Naive thymus-derived CD8-positive, alpha-beta T cell (primary cell): Measurements from ENCODE around the gene MRPL34. TPM values are rescaled to one million over a fixed set of nuclear protein-coding genes. Genes with fewer than 3 reads are reported as not detected.

Experiments
- ATAC-seq, 2 donors: fragments of 150-1000 bp; cut with Tn5 transposase in 1 of 2; sonication (Bioruptor Pico), chemical (Tn5 transposase) in 1 of 2; 1 replicate in 1 of 2; 2 replicates in 1 of 2; pipeline ENCODE4 v1.10.0; 2021; ENCODE audit warnings: mild to moderate bottlenecking in 2 of 2, moderate library complexity in 2 of 2
- POLR2A ChIA-PET: fragments of 350-600 bp; sonication (Branson Sonifier 250); formaldehyde crosslinking; loops from one replicate; lab custom pipeline; 2021; ENCODE audit warnings: antibody characterized with exemption; lab: Charles Lee
- DNase-seq, 10 donors: peaks; one replicate each; pipeline versions ENCODE4 v3.0.0 to v3.0.0-alpha.2; 2020 to 2022
- H3K27ac Mint-ChIP-seq, 10 donors: one replicate each; pipeline ENCODE4 v1.8.0; 2020 to 2022; ENCODE audit warnings: mild to moderate bottlenecking in 10 of 10, mixed read lengths in 10 of 10, moderate library complexity in 4 of 10, inconsistent platforms in 1 of 10
- H3K27me3 Mint-ChIP-seq, 5 donors: one replicate each; pipeline ENCODE4 v1.8.0; 2021 to 2022; ENCODE audit warnings: mixed read lengths in 5 of 5
- H3K36me3 Mint-ChIP-seq, 3 donors: one replicate each; pipeline ENCODE4 v1.8.0; 2020 to 2022; ENCODE audit warnings: mixed read lengths in 3 of 3, mild to moderate bottlenecking in 2 of 3, inconsistent platforms in 1 of 3
- H3K4me1 Mint-ChIP-seq, 4 donors: one replicate each; pipeline ENCODE4 v1.8.0; 2021 to 2022; ENCODE audit warnings: mixed read lengths in 4 of 4
- H3K4me3 Mint-ChIP-seq, 10 donors: one replicate each; pipeline ENCODE4 v1.8.0; 2020 to 2022; ENCODE audit warnings: mild to moderate bottlenecking in 10 of 10, mixed read lengths in 10 of 10, moderate library complexity in 6 of 10, inconsistent platforms in 1 of 10
- H3K9me3 Mint-ChIP-seq, 9 donors: one replicate each; pipeline ENCODE4 v1.8.0; 2020 to 2022; ENCODE audit warnings: mixed read lengths in 9 of 9, mild to moderate bottlenecking in 3 of 9, inconsistent platforms in 1 of 9, moderate library complexity in 1 of 9
- polyA plus RNA-seq, 3 donors: library from polyadenylated mRNA; unstranded; fragments of 300-500 nt; fragmentation: Illumina TruSeq; gene quantifications; one replicate each; pipeline ENCODE4 v1.2.3, GENCODE V29; 2021
- total RNA-seq, 8 experiments: library from RNA in 2 of 8; stranded (reverse) in 2 of 8; gene quantifications; one replicate each; pipeline ENCODE4 v1.2.3 and lab custom pipeline; 2021 to 2026

The MRPL34 gene
- total and polyA plus RNA-seq, 5 experiments from 2014 or later = 69.3 to 221 (median 216) TPM

DNA sequence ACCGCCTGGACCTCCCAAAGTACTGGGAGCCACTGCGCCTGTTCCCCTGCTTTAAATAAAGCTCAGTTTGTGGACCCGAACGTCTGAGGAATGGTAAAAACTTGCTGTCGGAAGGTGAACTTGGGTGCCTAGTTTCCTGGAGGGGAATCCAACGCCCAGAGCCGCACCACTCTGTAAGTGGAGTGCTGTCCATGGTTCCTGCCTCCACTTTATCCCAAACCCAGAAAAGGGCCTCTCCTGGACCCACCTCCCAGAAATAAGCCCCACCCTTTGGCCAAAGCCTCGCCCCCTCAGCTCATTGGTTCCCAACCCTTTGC lies 26.6 kb downstream of the MRPL34 start:
- H3K27me3 Mint-ChIP-seq = no peaks in the 10 kb centered on the region
- peaks cover 14 to 54% (median 41%) of the 10 kb centered on the region in 4 donors for H3K4me1 Mint-ChIP-seq
- H3K4me3 Mint-ChIP-seq = peak overlapping the region in 5 of 10 donors; percentile 10 to 70 (median 19)
- ATAC-seq (no peak), DNase-seq (no peak)
- H3K27ac Mint-ChIP-seq = peak overlapping the region in 1 of 10 donors; percentile 37
- H3K9me3 Mint-ChIP-seq = no peaks in the 10 kb centered on the region
- POLR2A ChIA-PET = interaction anchor here (1.2 to 4.6 kb wide), 3 partner anchors 11 to 27 kb away, joined by 3 to 36 read pairs (median 4); partner anchors contain the start of genes DDA1 and MRPL34
- H3K36me3 Mint-ChIP-seq = no peaks in the 10 kb centered on the region

DNA sequence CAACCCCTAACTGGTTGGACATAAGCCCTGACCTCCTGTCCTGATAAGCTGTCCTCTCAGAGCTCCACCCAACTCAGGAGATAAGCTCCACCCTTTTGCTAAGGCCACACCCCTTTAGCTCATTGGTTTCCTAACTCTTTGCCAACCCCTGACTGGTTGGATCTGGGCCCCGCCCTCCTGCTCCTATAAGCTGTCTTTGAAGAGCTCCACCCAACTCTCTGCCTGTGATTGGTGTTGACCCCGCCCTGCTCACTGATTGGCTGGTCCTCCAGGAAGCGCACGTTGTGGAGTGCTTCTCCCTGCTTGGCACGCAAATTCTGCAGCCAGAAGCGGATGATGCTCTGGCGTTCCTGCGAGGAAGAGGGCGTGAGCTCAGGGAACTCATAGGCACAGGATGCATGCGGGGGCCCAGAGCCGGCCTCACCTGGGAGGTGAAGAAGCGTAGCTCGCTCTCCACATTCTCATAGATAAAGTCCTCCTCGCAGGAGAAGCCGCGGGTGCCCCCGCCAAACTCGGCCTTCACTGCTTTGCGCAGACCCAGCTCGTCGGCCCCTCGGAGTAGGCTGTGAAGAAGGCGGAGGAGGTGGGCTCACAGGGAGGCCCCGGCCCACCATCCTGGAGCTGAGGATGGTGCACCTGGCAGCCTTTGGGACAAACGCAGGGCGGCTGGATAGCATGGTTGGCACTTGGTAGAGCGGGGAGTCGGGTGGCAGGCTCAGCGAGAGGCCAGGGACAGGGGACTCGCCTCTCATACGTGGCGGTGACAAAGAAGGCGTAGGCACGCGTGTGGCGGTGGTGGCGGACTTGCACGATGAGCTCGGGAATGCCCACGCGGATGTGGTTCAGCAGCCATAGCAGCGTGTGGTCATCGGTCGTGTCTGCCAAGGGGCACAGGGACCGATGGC lies 27.3 kb downstream of the MRPL34 start:
- no peaks in the 10 kb centered on the region for H3K36me3 Mint-ChIP-seq
- ATAC-seq (no peak), DNase-seq (peak in 4 of 10 donors; percentile 24 to 40 (median 30))
- H3K27ac Mint-ChIP-seq = peak overlapping the region in 3 of 10 donors; percentile 3 to 72 (median 6)
- no peaks in the 10 kb centered on the region for H3K27me3 Mint-ChIP-seq
- peaks cover 14 to 55% (median 46%) of the 10 kb centered on the region in 4 donors for H3K4me1 Mint-ChIP-seq
- H3K9me3 Mint-ChIP-seq = no peaks in the 10 kb centered on the region
- H3K4me3 Mint-ChIP-seq = peak overlapping the region in 8 of 10 donors; percentile 31 to 70 (median 62)
- POLR2A ChIA-PET = interaction anchor here (0.6 to 4.6 kb wide), 10 partner anchors 8 to 107 kb away, joined by 3 to 36 read pairs (median 4); partner anchors contain the start of genes BABAM1, DDA1, MRPL34 and OCEL1

DNA sequence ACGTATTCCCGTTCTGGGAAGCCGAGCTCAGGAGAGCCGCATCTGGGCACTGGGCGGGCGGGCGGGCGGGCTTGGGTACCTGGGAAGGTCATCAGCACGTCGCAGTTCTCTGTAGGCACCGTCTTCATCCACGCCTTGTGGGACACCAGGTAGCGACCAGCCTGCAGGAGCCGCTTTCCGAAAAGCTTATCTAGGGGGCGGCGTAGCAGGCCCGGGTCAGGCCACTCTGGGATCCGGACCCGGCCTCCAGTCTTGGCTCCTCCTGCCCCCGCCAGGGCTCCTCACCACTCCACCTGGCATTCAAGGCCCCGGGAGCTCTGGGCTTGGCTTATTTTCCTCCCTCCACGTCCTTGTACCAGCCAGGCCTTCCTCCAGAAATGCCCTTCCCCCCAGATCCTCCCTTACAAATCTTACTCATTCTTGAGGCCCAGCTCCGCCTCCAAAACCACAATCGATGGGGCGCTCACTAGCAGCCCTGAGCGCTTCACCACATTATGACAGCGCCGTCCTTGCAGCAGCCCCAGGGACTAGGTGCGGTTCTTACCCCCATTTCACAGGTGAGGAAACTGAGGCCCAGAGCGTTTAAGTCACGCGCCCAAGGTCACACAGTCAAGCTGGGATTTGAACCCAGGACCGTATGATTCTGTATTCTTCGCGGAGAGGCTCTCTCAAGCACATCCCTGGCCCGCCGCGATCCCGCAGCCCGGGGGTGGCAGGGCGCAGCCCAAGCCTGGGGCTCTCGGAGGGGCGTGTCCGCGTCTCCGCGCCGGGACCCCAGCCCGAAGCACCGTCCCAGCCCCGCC lies 28.1 kb downstream of the MRPL34 start:
- Mint-ChIP-seq H3K4me1 (peaks cover 14 to 63% (median 50%) of the 10 kb centered on the region in 4 donors), H3K27ac (peak overlapping the region in 9 of 10 donors; percentile 39 to 93 (median 77)), H3K4me3 (peak overlapping the region; percentile 78 to 91 (median 87)), H3K36me3 (no peaks in the 10 kb centered on the region), H3K9me3 (no peaks in the 10 kb centered on the region), H3K27me3 (no peaks in the 10 kb centered on the region)
- POLR2A ChIA-PET = interaction anchor here (0.6 to 4.6 kb wide), 12 partner anchors 9 to 107 kb away, joined by 3 to 36 read pairs (median 4); partner anchors contain the start of genes ABHD8, BABAM1, DDA1 and MRPL34
- peak; percentile 9 to 10 for ATAC-seq
- DNase-seq = peak in 9 of 10 donors; percentile 36 to 79 (median 57)

DNA sequence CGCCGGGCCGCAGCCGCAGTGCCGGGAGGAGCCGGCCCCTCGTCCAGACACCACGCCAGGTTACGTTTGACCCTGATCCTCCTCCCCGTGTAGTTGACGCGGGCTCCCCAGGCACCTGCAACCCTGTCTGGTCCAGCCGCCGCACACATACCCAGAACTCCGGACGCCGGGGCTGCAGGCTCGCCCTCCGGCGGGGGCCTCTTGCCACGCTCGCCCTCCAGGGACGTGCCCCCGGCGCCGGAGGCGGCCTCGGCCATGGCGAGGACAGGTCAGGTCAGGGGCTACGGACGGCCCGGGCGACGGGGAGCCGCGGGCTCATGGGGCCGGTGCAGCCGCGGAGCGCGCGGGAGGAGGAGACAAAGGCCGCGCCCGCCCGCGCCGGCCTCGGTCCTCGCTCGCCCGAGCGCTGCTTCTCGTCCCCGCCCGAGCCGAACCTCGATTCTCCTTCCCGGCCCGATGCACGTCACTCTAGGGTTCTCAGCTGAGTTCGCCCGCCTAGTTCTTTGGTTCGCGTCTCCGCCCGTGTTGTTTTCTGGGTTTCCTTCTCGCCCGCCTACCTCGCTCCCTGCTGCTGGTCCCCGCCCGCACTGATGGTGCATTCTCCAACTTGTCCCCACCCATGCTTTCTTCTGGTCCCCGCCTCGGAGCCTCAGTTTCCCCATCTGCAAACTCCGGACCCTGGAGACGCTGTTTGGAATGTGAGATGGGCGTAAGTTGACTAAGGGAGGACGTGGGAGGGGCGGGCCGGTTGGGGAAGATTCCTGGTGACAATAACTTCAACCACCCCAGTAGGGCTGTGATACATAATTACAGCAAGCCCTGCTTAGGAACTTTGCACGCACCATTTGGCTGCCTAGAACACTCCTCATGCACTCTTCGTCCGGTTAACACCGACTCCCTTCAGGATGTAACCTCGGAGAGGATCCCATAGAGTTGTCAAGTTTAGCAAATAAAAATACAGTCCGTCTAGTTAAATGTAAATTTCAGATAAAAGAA lies 29.0 kb downstream of the MRPL34 start, which contains the start of gene ANO8:
ANO8 (minus strand) TSS at position 442 of the 996 bp plus-strand sequence; CDS start at position 257, 185 bp downstream.
- Mint-ChIP-seq H3K36me3 (peaks cover 0 to 2% (median 0%) of the 10 kb centered on the region in 3 donors), H3K4me1 (peaks cover 14 to 62% (median 50%) of the 10 kb centered on the region in 4 donors), H3K9me3 (no peaks in the 10 kb centered on the region), H3K27me3 (no peaks in the 10 kb centered on the region), H3K4me3 (peak within 1 kb of the TSS; percentile 80 to 96 (median 90)), H3K27ac (peak within 1 kb of the TSS; percentile 76 to 96 (median 86))
- POLR2A ChIA-PET = interaction anchor here (0.6 to 4.6 kb wide), 13 partner anchors 10 to 505 kb away, joined by 3 to 36 read pairs (median 4); partner anchors contain the start of genes ABHD8, BABAM1, DDA1 and MRPL34
- DNase-seq (peak; percentile 88 to 97 (median 95)), ATAC-seq (peak; percentile 61 to 63)

DNA sequence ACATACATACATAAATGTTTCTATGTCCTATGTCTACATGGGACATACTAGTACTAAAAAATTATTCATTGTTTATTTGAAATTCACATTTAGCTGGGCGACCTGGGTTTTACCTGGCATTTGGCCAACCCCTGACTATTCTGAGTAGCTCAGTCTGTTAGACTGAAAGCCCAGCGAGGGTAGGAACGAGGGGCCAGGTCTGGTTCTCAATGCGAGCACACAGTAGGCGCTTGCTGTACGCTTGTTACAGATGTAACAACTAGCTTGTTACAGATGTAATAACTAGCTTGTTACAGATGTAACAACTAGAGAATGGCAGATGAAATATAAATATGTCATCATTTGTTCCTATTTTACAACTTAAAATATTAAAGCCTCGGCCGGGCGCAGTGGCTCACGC lies 29.9 kb downstream of the MRPL34 start:
- ATAC-seq (no peak), DNase-seq (no peak)
- peaks cover 0 to 2% (median 0%) of the 10 kb centered on the region in 3 donors for H3K36me3 Mint-ChIP-seq
- H3K4me3 Mint-ChIP-seq = peak overlapping the region; percentile 72 to 96 (median 90)
- peaks cover 12 to 59% (median 46%) of the 10 kb centered on the region in 4 donors for H3K4me1 Mint-ChIP-seq
- peak overlapping the region in 3 of 10 donors; percentile 77 to 85 (median 79) for H3K27ac Mint-ChIP-seq
- POLR2A ChIA-PET = interaction anchor here (0.7 to 4.6 kb wide), 9 partner anchors 8 to 1088 kb away, joined by 3 to 36 read pairs (median 5); partner anchors contain the start of genes ABHD8, DDA1 and MVB12A
- H3K27me3 Mint-ChIP-seq = no peaks in the 10 kb centered on the region
- no peaks in the 10 kb centered on the region for H3K9me3 Mint-ChIP-seq

DNA sequence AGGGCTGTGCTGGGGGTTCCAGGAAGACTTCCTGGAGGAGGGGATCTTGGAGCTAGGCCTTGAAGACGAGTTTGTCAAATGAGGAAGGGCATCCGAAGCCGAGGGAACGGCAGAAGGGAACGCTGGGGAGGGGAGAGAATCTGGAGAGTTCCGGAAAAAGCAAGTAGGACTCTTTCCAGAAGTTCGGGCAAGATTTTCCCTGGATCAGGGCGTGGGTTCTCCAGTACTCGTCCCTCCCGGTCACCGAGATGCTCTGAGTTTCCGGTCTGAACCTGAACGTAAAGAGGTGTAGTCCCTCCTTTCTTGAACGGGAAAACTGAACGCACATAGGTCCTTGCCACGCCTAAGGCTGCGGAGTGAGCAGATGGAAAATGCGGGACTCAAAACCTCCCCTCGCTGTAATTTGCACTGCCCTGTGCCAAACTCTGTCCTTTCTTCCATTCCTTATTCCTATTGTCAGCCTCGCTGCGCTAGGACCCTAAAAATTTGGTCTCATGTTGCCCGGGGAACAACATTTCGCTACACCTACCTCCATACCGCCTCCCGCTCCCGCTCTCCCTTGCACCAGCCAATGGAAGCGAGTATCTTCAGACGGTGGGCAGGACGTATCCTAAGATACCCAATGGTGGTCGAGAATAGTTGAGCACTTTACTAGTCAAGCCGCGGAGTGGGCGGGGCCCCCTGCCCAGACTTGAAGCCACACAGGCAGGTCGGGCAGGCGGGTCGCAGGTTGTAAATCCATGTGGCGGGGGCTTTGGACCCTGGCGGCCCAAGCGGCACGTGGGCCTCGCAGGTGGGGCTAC lies 31.4 kb downstream of the MRPL34 start, which contains the start of gene GTPBP3:
GTPBP3 (plus strand) TSS at position 682 of the 803 bp plus-strand sequence; CDS start at position 741, 59 bp downstream.
- DNase-seq (peak; percentile 89 to 99 (median 94)), ATAC-seq (peak; percentile 91 to 92)
- Mint-ChIP-seq H3K27ac (peak within 1 kb of the TSS; percentile 74 to 97 (median 94)), H3K27me3 (no peaks in the 10 kb centered on the region), H3K4me3 (peak within 1 kb of the TSS; percentile 88 to 96 (median 92)), H3K36me3 (peaks cover 0 to 6% (median 0%) of the 10 kb centered on the region in 3 donors), H3K4me1 (peaks cover 8 to 56% (median 43%) of the 10 kb centered on the region in 4 donors), H3K9me3 (no peaks in the 10 kb centered on the region)
- POLR2A ChIA-PET = interaction anchor here (0.7 to 1.0 kb wide), 2 partner anchors 55 to 837 kb away, joined by 4 to 5 read pairs; no protein-coding TSS in a partner anchor

DNA sequence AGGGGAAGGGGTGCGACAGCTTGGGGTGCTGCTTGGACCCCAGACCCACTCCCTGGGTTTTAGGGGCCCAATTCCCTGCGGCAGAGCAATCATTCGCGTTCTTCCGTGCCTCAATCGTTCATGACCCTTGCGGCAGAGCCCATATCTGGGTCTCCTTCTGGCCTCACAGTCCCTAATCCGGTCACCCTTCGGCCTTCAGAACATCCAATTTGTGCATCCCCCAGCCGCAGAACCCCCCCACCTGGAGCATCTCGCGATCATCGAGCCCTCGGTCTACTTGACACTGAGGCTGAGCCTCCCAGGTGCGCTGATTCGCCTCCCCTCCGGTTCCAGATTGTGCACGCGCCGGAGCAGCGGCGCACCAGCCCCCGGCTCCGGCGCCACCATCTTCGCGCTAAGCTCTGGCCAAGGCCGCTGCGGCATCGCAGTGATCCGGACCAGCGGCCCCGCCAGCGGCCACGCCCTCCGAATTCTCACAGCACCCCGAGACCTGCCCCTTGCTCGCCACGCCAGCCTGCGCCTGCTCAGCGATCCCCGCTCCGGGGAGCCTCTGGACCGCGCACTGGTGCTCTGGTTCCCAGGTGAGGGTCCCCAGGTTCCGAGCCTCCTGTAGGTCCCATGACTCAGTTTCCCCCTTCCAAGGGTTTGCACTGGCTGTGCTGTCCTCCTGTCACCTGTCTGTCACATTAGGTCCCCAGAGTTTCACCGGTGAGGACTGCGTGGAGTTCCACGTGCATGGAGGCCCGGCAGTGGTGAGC lies 32.2 kb downstream of the MRPL34 start:
- DNase-seq (peak in 1 of 10 donors; percentile 28), ATAC-seq (peak; percentile 4 to 24)
- peak overlapping the region; percentile 74 to 97 (median 94) for H3K27ac Mint-ChIP-seq
- no peaks in the 10 kb centered on the region for H3K27me3 Mint-ChIP-seq
- no peaks in the 10 kb centered on the region for H3K9me3 Mint-ChIP-seq
- peaks cover 8 to 50% (median 40%) of the 10 kb centered on the region in 4 donors for H3K4me1 Mint-ChIP-seq
- H3K36me3 Mint-ChIP-seq = peaks cover 0 to 11% (median 0%) of the 10 kb centered on the region in 3 donors
- POLR2A ChIA-PET = interaction anchor here (2.0 kb wide), 1 partner anchor 33 kb away, joined by 7 read pairs; the partner anchor contains the start of gene MRPL34
- H3K4me3 Mint-ChIP-seq = peak overlapping the region; percentile 88 to 96 (median 92)

DNA sequence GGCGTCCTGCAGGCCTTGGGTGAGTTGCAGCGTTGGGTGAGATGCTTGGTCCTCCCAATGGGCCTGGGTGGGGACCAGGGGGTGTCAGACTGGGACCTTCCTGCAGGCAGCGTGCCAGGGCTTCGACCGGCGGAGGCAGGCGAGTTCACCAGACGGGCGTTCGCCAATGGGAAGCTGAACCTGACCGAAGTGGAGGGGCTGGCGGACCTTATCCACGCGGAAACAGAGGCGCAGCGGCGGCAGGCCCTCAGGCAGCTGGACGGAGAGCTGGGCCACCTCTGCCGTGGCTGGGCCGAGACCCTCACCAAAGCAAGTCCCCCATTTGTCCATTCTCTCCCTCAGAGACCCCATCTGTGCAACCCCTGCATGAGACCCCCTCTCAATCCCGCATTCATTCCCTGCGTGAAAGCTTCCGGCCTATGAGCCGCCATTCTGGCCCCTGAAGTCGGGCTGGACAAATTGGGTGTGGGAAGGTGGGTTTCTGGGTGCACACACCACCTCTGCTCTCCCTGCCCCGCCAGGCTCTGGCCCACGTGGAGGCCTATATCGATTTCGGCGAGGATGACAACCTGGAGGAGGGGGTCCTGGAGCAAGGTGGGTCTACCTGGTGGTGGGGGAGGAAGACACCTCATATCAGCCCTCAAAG lies 32.9 kb downstream of the MRPL34 start:
- Mint-ChIP-seq H3K36me3 (peaks cover 0 to 11% (median 0%) of the 10 kb centered on the region in 3 donors), H3K27me3 (no peaks in the 10 kb centered on the region), H3K9me3 (no peaks in the 10 kb centered on the region), H3K4me3 (peak overlapping the region; percentile 88 to 96 (median 92)), H3K4me1 (peaks cover 8 to 44% (median 36%) of the 10 kb centered on the region in 4 donors), H3K27ac (peak overlapping the region in 6 of 10 donors; percentile 40 to 96 (median 72))
- ATAC-seq (no peak), DNase-seq (no peak)
- POLR2A ChIA-PET = interaction anchor here (0.9 to 2.0 kb wide), 2 partner anchors 33 to 35 kb away, joined by 3 to 7 read pairs; partner anchors contain the start of genes ABHD8 and MRPL34
